Glutamatergic neuron (in vitro differentiated cells): ENCODE data around the gene GDF7. TPM values are rescaled to one million over a fixed set of nuclear protein-coding genes. Genes with fewer than 3 reads are reported as not detected.

Experiments used
- DNase-seq: peaks from one replicate; pipeline ENCODE4 v3.0.0; 2022
- H3K27ac Mint-ChIP-seq: one replicate; pipeline ENCODE4 v1.8.0; 2020; ENCODE audit warnings: mild to moderate bottlenecking, mixed read lengths, inconsistent platforms; ENCODE audit not compliant: unreplicated experiment
- H3K27me3 Mint-ChIP-seq: one replicate; pipeline ENCODE4 v1.8.0; 2020; ENCODE audit warnings: mild to moderate bottlenecking, moderate library complexity, mixed read lengths, inconsistent platforms; ENCODE audit not compliant: unreplicated experiment
- H3K36me3 Mint-ChIP-seq: one replicate; pipeline ENCODE4 v1.8.0; 2020; ENCODE audit warnings: mild to moderate bottlenecking, mixed read lengths, inconsistent platforms; ENCODE audit not compliant: unreplicated experiment
- H3K4me1 Mint-ChIP-seq: one replicate; pipeline ENCODE4 v1.8.0; 2020; ENCODE audit warnings: mild to moderate bottlenecking, low read depth, mixed read lengths, inconsistent platforms; ENCODE audit not compliant: unreplicated experiment
- H3K4me3 Mint-ChIP-seq: one replicate; pipeline ENCODE4 v1.8.0; 2020; ENCODE audit warnings: mild to moderate bottlenecking, mixed read lengths, inconsistent platforms; ENCODE audit not compliant: unreplicated experiment
- H3K9me3 Mint-ChIP-seq: one replicate; pipeline ENCODE4 v1.8.0; 2020; ENCODE audit warnings: mild to moderate bottlenecking, moderate library complexity, mixed read lengths, inconsistent platforms; ENCODE audit not compliant: unreplicated experiment
- total RNA-seq: library from RNA; stranded (reverse); fragmentation: NEBNext Ultra II Directional; extraction: Animal tissue kit (Norgen Biotek cat#: 25700); gene quantifications from one replicate; pipeline ENCODE4 v1.2.1, GENCODE V29; 2021; ENCODE audit not compliant: unreplicated experiment
- TF ChIP-seq, protein P1 (sequence below): fragments of 200-600 bp; sonication (generic); IDR thresholded peaks from one replicate; pipeline ENCODE4 v1.5.0; 2021; ENCODE audit not compliant: partially characterized antibody, unreplicated experiment

The GDF7 gene
- total RNA-seq, 1 donor from 2014 or later, result not detected

DNA sequence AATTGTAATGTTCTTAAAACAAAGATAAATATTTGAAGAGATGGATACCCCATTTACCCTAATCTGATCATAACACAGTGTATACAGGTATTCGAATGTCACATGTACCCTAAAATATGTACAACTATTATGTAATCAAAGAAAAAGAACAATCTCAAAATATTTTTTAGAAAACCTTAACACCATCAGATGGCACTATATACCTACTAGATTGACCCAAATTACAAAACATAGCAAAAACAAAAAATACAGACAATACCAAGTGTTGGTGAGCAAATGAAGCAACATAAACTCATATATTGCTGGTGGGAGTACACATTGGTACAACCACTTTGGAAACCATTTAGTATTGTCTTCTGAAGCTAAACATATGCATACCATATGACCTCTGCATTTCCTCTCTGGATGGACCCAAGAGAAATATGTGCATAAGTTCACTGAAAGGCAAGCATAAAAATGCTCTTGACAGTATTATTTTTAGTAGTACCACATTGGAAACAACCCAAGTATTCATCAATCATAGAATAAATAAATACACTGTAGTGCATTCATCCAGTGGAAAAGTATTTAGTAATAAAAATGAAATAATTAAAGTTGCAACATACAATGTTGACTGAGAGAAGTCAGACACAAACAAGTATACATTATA, 55.8 kb downstream of the GDF7 start:
- no peaks in the 10 kb centered on the region for H3K27me3 Mint-ChIP-seq
- H3K4me1 Mint-ChIP-seq, result no peaks in the 10 kb centered on the region
- H3K9me3 Mint-ChIP-seq, result no peaks in the 10 kb centered on the region
- no peak overlapping the region for H3K27ac Mint-ChIP-seq
- DNase-seq, result no peak
- H3K4me3 Mint-ChIP-seq, result no peak overlapping the region
- TF ChIP-seq, protein P1, sequence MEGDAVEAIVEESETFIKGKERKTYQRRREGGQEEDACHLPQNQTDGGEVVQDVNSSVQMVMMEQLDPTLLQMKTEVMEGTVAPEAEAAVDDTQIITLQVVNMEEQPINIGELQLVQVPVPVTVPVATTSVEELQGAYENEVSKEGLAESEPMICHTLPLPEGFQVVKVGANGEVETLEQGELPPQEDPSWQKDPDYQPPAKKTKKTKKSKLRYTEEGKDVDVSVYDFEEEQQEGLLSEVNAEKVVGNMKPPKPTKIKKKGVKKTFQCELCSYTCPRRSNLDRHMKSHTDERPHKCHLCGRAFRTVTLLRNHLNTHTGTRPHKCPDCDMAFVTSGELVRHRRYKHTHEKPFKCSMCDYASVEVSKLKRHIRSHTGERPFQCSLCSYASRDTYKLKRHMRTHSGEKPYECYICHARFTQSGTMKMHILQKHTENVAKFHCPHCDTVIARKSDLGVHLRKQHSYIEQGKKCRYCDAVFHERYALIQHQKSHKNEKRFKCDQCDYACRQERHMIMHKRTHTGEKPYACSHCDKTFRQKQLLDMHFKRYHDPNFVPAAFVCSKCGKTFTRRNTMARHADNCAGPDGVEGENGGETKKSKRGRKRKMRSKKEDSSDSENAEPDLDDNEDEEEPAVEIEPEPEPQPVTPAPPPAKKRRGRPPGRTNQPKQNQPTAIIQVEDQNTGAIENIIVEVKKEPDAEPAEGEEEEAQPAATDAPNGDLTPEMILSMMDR, result no peak
- H3K36me3 Mint-ChIP-seq, result no peaks in the 10 kb centered on the region

DNA sequence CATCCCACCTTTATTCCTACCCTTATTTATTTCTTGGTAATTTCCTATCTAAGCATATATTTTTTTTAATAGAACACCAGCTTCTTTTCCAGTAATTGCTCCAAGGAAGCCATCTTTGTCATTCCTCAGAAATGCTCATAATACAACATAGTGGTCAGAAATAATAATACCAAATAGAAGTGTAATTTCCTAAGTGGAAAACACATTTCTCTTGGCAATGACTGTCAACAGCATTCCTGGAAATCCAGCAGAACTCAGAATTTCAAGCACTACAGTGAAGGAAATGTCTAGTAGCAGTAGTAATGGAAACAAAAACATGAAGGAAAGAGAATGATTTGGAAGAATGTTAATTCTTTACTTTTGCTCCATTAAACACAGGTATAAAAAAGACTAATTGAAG, 56.6 kb downstream of the GDF7 start:
- H3K27ac Mint-ChIP-seq, result no peak overlapping the region
- no peaks in the 10 kb centered on the region for H3K27me3 Mint-ChIP-seq
- H3K9me3 Mint-ChIP-seq, result no peaks in the 10 kb centered on the region
- no peak overlapping the region for H3K4me3 Mint-ChIP-seq
- no peak for DNase-seq
- H3K36me3 Mint-ChIP-seq, result no peaks in the 10 kb centered on the region
- H3K4me1 Mint-ChIP-seq, result peaks cover 6% of the 10 kb centered on the region
- TF ChIP-seq, protein P1, result no peak

DNA sequence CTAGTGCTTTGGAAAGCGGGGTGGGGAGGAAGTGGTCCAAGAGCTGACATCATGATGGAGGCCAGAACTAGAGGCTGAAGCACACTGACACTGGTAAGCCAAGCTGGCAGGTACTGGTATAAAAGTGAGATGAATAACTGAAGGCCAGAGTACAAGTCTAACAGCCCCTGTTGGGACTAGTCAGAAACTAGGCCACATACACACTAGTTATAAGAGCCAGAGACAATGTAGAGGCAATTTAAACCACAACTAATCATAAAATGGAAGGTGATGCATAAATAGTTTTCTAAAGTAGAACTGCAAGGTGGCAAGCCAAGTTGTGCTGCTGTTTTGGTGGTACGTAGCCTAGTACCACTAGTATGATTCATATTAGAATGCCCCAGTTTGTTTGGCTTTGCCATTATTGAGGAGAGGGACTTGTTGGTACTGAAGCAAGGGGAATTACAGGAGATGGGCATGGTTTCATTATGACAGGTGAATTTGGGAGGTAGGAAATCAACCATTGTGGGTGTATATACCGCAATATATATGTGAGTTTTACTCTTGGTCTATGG, 57.6 kb downstream of the GDF7 start:
- Mint-ChIP-seq H3K4me3 (no peak overlapping the region), H3K27ac (no peak overlapping the region), H3K9me3 (no peaks in the 10 kb centered on the region), H3K27me3 (no peaks in the 10 kb centered on the region), H3K4me1 (peaks cover 7% of the 10 kb centered on the region), H3K36me3 (no peaks in the 10 kb centered on the region)
- no peak for DNase-seq
- TF ChIP-seq, protein P1, result no peak

DNA sequence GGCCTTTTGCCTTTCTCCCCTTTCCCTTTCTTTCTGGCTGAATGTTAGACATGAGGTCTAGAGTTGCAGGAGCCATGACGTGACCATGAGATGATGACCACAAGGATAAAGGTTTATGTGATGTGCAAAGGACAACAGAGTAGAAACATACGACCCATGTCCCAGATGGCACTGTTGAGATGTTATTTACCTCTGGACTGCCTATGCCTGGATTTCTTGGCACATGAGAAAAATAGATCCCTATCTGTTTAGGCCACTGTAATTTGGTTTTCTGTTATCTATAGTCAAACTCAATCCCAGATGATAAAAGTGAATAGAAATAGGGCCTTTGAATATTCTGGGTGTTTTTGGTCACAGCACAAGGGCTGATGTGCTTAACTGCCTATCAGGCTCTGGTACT, 58.8 kb downstream of the GDF7 start:
- no peak overlapping the region for H3K4me3 Mint-ChIP-seq
- H3K27ac Mint-ChIP-seq, result no peak overlapping the region
- peaks cover 7% of the 10 kb centered on the region for H3K4me1 Mint-ChIP-seq
- no peaks in the 10 kb centered on the region for H3K36me3 Mint-ChIP-seq
- DNase-seq, result no peak
- TF ChIP-seq, protein P1, result no peak
- H3K9me3 Mint-ChIP-seq, result no peaks in the 10 kb centered on the region
- H3K27me3 Mint-ChIP-seq, result no peaks in the 10 kb centered on the region

DNA sequence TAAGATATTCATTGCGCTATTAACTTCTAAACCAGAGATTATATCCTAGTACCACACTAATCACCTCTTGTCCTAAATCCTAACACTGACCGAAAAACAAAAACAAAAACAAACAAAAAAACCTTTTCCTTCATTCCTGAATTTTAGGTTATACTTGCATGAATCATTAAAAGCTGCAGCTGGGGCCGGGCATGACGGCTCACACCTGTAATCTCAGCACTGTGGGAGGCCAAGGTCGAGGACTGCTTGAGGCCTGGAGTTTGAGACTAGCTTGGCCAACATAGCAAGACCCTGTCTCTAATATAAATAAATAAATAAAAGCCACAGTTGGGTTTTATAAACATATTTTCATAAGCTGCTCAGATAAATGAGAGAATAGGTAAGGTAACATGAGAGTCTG, 60.0 kb downstream of the GDF7 start:
- Mint-ChIP-seq H3K27ac (no peak overlapping the region), H3K4me1 (peaks cover 7% of the 10 kb centered on the region), H3K27me3 (no peaks in the 10 kb centered on the region)

More for the DNA sequence above, 60.0 kb downstream of the GDF7 start:
- TF ChIP-seq, protein P1, result no peak
- Mint-ChIP-seq H3K9me3 (no peaks in the 10 kb centered on the region), H3K36me3 (no peaks in the 10 kb centered on the region), H3K4me3 (no peak overlapping the region)
- no peak for DNase-seq
